ENCODE data around the gene KRTAP12-4.
"Not testable (repeated sequence)": the region's sequence is repeated elsewhere in the genome, so short reads cannot be mapped to it uniquely, and the experiment has no call there.

Gene KRTAP12-4

DNA sequence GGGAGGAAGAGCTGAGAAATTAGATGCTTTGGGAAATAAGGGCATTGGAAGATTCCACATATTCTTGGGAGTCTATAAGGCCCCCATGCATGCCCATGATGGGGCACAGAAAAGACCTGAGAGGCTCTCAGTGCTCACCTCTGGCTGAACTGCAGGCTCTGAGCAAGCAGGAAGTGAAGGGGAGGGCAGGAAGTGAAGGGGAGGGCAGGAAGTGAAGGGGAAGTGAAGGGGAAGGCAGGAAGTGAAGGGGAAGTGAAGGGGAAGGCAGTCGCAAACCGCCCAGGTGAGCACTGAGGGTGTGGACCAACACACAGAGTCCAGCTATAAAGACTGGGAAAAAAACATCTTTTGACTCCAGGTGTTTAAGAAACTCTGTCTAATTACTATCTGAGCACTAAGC is 24.0 kb downstream of the KRTAP12-4 start:
- no peak for DNase-seq

- no peak for DNase-seq
Observed at GRCh38 chr21:44628707-44629391, 25.6 kb downstream of the KRTAP12-4 start.

DNA sequence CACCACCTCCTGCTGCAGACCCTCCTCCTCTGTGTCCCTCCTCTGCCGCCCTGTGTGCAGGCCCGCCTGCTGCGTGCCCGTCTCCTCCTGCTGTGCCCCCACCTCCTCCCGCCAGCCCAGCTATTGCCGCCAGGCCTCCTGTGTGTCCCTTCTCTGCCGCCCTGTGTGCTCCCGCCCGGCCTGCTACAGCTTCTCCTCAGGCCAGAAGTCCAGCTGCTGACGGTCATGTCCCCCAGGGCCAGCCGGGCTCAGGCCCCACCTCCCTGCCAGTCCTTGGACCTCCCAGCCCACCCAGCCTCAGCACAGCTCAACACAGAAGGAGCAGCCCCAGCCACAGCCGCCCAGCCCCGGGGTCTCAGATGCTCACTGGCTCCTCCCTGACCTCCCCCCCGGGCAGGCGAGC is 26.6 kb downstream of the KRTAP12-4 start:
- not testable (repeated sequence) for DNase-seq

- not testable (repeated sequence) for DNase-seq
Observed at GRCh38 chr21:44627181-44627822, 27.2 kb downstream of the KRTAP12-4 start.

DNA sequence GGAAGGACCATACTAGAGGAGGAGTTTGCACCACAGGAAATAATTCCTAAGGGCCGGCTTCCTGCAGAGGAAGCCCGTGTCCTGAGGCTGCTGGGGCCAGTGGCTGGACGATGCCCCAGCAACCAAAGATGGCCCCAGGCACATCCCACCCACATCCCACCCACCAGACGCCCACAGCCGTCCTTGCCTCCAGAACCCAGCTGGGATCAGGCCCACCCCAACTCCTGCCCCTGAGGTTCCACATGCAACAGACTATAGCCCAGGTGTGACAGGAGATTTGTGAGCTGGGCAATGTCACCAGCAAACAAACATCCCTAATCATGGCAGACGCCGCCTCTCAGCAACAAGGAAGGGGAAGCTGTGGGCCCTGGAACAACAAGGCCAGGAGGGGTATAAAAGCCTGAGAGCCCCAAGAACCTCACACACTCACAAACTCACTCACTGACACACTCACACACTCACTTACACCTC is 27.8 kb downstream of the KRTAP12-4 start, which contains the start of gene KRTAP10-9:
KRTAP10-9 (plus strand) TSS at position 421 of the 471 bp plus-strand sequence. CDS start 79 bp downstream, outside the sequence.
- no peak for DNase-seq

DNA sequence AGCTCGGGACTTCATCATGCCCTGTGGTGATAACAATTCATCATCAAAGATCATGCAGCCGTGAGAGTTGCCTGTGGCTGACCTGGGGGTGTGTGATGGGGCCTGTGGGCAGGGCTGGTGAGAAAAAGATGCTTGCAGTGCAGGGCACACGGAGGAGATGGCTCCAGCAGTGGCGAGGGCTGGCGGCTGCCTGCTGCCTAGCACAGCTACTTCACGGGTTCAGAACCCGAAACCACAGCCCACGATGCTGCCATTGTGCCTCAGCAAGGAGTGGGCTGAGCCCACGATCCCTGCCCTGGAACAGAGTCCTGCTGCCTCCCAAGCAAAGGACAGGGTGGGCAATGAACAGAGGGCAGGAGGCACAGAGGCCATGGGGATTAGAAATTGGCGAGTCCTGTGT is 28.2 kb downstream of the KRTAP12-4 start:
- no peak for DNase-seq

- DNase-seq: no peak
Observed at GRCh38 chr21:44625756-44626155, 28.7 kb downstream of the KRTAP12-4 start.

GRCh38 chr21:44623575-44623974 is 30.9 kb downstream of the KRTAP12-4 start:
- DNase-seq: no peak

GRCh38 chr21:44619886-44620285 is 34.6 kb downstream of the KRTAP12-4 start:
- DNase-seq: no peak

GRCh38 chr21:44618909-44619308 is 35.5 kb downstream of the KRTAP12-4 start:
- DNase-seq: no peak

GRCh38 chr21:44618504-44618903 is 36.0 kb downstream of the KRTAP12-4 start:
- no peak for DNase-seq

GRCh38 chr21:44617071-44617501 is 37.4 kb downstream of the KRTAP12-4 start:
- DNase-seq: no peak

DNA sequence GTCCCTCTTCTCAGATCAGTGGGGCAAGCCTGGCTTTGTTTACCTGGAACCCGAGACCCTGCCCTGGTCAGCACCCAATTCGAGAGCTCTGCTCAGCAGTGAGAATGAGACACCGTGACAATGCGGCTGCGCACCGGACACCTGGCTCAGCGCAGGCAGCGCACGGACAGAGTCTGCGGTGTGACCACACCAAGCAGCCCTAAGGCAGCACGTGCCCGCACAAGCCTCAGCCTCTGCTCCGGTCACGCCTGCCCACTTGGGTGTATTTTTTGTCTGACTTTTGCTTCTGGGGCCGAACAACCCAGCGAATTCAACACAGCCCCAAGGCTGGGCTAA is 37.9 kb downstream of the KRTAP12-4 start:
- DNase-seq: no peak

- no peak for DNase-seq
Observed at GRCh38 chr21:44615911-44616590, 38.4 kb downstream of the KRTAP12-4 start.

DNA sequence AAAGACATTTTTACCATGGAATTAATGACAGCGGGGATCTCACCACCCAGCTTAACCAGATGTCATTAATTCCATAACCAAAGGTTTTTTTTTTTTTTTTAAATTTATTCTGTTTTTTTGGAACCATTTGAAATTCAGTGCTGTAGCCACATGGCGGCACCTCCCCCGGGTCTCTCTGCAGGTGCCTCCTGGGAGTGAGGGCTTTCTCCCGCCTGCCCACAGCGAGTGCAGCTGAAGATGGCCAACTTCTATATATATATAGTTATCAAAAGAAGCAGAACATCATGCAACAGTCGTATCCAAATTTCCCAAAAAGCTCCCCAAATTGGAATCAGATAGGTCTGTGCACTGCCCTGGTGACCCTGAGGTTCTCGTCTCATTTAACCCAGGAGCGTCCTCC is 39.0 kb downstream of the KRTAP12-4 start:
- DNase-seq: no peak

- DNase-seq: no peak
Observed at GRCh38 chr21:44614961-44615391, 39.5 kb downstream of the KRTAP12-4 start.

- no peak for DNase-seq
Observed at GRCh38 chr21:44614161-44614631, 40.3 kb downstream of the KRTAP12-4 start.

DNA sequence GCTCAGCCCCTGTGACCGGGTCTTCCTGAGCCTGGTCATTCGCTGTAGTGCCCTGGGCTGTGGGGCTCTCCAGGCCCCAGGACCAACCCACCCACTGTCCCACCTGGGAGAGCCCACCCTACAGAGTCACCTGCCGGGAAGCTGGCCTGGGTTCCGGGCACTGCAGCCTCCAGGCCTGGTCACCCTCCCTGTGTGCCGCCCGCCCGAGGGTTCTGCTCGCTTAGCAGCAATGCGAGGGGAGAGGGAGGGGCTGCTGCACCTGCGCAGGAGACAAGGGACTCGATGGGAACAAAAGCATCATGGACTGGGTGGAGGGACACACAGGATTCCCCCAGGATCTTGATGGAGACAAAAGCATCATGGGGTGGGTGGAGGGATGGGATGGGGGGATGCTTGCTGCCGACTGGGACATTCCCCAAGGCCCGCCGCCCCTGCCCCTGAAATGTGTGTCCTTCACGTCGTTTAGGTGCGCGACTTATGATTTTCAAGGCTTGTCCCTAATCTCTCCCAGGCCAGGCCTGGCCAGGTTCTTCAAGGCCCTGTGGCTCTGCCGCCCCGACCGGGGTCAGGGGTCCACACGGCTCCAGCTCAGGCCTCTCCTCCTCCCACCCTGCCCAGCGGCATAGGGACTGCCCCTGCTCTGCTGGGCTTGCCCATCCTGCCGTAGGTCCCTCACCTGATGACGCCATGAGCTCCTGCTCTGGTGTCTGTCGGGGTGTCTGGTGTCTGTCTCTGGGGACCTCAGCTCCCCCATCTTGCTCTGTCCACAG is 40.9 kb downstream of the KRTAP12-4 start:
- DNase-seq: no peak

DNA sequence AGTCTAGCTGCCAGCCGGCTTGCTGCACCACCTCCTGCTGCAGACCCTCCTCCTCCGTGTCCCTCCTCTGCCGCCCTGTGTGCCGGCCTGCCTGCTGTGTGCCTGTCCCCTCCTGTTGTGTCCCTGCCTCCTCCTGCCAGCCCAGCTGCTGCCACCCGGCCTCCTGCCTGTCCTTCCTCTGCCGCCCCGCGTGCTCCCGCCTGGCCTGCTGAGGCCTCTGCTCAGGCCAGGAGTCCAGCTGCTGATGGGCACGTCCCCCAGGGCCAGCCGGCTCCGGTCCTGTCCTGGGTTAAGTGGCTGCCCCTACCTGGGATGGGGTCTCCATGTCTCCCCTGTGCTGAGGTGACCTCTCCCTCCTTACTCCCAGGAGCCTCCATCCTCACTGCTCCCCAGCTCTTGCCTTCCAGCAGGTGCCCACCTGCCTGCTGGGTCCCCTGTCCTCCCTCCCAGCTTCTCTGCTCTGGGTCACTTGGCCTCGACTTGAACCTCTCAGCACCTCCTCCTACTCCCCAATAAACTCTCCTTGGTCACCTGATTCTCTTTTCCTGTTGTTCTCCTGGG is 41.7 kb downstream of the KRTAP12-4 start:
- DNase-seq: no peak

- DNase-seq: no peak
Observed at GRCh38 chr21:44612029-44612486, 42.4 kb downstream of the KRTAP12-4 start, which contains the start of gene KRTAP10-8. Gene KRTAP10-8 (plus strand): TSS chr21:44612079. CDS start chr21:44612101, 22 bp downstream.

DNA sequence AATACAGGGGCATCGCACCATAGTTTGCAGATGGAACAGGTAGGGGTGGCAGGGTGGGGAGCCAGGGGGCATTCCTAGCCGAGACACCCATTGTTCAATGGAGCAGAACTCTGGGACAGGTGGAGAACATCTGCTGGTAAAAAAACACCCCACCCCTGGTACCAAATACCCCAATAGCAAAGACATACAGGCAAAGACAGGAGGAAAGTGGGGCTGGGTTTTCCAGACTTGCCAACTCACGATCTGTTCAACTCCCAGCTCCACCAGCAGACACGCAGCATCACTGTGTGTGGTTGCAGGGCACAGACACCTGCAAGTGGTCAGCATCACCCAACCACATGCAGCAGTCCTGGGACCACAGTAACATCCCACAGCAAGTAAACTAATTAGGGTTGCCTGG is 42.9 kb downstream of the KRTAP12-4 start:
- no peak for DNase-seq
